Measurements from ENCODE around the gene ENPP3. TPM values are rescaled to one million over a fixed set of nuclear protein-coding genes. Genes with fewer than 3 reads are reported as not detected.

Gene ENPP3
- total and polyA plus RNA-seq, 2 of the 13 experiments (the other 11 are each of a cell fraction or from before 2014, with no cell fraction given): 40.0 to 75.4 TPM

DNA sequence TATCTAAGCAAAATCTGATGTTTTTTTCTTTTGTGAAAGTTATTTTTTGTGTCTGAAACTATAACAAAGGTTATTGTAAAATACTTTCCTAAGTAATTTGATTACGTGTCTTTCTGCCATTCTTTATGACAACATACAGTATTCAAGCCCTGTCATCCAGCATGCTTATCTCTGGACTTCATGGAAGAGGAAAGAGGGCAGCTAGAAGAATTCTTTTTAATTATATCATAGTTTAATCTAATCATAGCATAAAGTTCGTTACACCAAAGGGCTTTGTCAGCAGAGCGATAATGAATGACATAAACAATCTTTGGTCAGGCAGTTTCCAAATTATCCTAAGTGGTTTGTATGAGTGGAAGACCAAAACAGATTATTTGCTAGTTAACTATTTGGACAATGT is 3.5 kb downstream of the ENPP3 start:
- ATAC-seq (no peak), FAIRE-seq (no peak), DNase-seq (ENCODE audit: low spot score) (no peak)
- H2AFZ ChIP-seq (ENCODE audit: low read length): no peak overlapping the region
- peaks cover 15 to 51% of the 10 kb centered on the region in 2 experiments for H3K36me3 ChIP-seq (replicated peaks in 1 of 2; ENCODE audit: control insufficient read depth in 1 of 2, insufficient read depth in 2 of 2, low read length in 2 of 2)
- in situ Hi-C loops (cut with HindIII; ENCODE audit: extremely low pct_ligation_motif_present, low pct_unique_long_range_greater_than_20kb): no loop called here
- H3K4me3 ChIP-seq (replicated peaks in 1 of 3; ENCODE audit: insufficient read depth in 1 of 3, low read depth in 2 of 3, low read length in 3 of 3): no peak overlapping the region
- H3K9me3 ChIP-seq (ENCODE audit: low read length): no peaks in the 10 kb centered on the region
- H4K20me1 ChIP-seq (ENCODE audit: insufficient read depth, low read length): peaks cover 2% of the 10 kb centered on the region; the same call in 1 of the 2 replicates
- H3K4me2 ChIP-seq (ENCODE audit: low read depth, low read length): no peak overlapping the region
- peaks cover 38% of the 10 kb centered on the region for H3K4me1 ChIP-seq (ENCODE audit: insufficient read depth, low read length)
- no peak overlapping the region for H3K9ac ChIP-seq (ENCODE audit: insufficient read depth, low read depth, low read length)
- H3K27ac ChIP-seq (ENCODE audit: extremely low read length, insufficient read depth, low read length): no peak overlapping the region
- intact Hi-C loops (cut with micrococcal nuclease; ENCODE audit: unreplicated experiment): no loop called here
- POLR2A ChIA-PET: interaction anchor here (1.5 kb wide), 1 partner anchor 12 kb away, joined by 5 read pairs; the partner anchor contains the start of gene MED23
- peaks cover 43% of the 10 kb centered on the region for H3K79me2 ChIP-seq (ENCODE audit: insufficient read depth, low read length)
- no TSS peak for BruUV-seq (replicated peaks)
- CTCF ChIA-PET (ENCODE audit: low intra/inter-chr PET ratio, low total read pairs): no interaction called here
- TF ChIP-seq NFATC3 (CRISPR knock-in tag; IDR thresholded peaks at IDR 0.05) (no peak), MAZ (IDR thresholded peaks at IDR 0.05; ENCODE audit: borderline replicate concordance, low read depth, low read length) (no peak), MAZ (CRISPR knock-in tag; IDR thresholded peaks at IDR 0.05; ENCODE audit: low read depth) (no peak), TBX2 (CRISPR knock-in tag; IDR thresholded peaks at IDR 0.05; ENCODE audit: borderline replicate concordance) (no peak), GATAD2A (CRISPR knock-in tag; IDR thresholded peaks at IDR 0.05) (no peak), DDIT3 (CRISPR knock-in tag; IDR thresholded peaks at IDR 0.05) (no peak), MED8 (CRISPR knock-in tag; IDR thresholded peaks at IDR 0.05; ENCODE audit: insufficient replicate concordance) (no peak)
- 99% methylated on average over 3 of the region's 3 CpGs for WGBS (ENCODE audit: low lambda C conversion rate)
- H3K27me3 ChIP-seq (ENCODE audit: control insufficient read depth in 1 of 2, insufficient read depth in 2 of 2, low read length in 2 of 2): no peaks in the 10 kb centered on the region; a peak in 1 of 5 replicates

GRCh38 chr6:131641554-131641953 is 4.5 kb downstream of the ENPP3 start:
- intact Hi-C loops (cut with micrococcal nuclease; ENCODE audit: unreplicated experiment): no loop called here
- BruUV-seq (replicated peaks): no TSS peak
- Histone ChIP-seq H3K36me3 (replicated peaks in 1 of 2; ENCODE audit: control insufficient read depth in 1 of 2, insufficient read depth in 2 of 2, low read length in 2 of 2) (peaks cover 17 to 59% of the 10 kb centered on the region in 2 experiments), H3K9ac (ENCODE audit: insufficient read depth, low read depth, low read length) (no peak overlapping the region), H3K9me3 (ENCODE audit: low read length) (no peaks in the 10 kb centered on the region), H3K4me3 (replicated peaks in 1 of 3; ENCODE audit: insufficient read depth in 1 of 3, low read depth in 2 of 3, low read length in 3 of 3) (no peak overlapping the region), H4K20me1 (ENCODE audit: insufficient read depth, low read length) (peaks cover 2% of the 10 kb centered on the region; the same call in 1 of the 2 replicates), H3K4me2 (ENCODE audit: low read depth, low read length) (no peak overlapping the region), H2AFZ (ENCODE audit: low read length) (no peak overlapping the region), H3K27me3 (ENCODE audit: control insufficient read depth in 1 of 2, insufficient read depth in 2 of 2, low read length in 2 of 2) (no peaks in the 10 kb centered on the region; a peak in 1 of 5 replicates), H3K79me2 (ENCODE audit: insufficient read depth, low read length) (peaks cover 33% of the 10 kb centered on the region), H3K27ac (ENCODE audit: extremely low read length, insufficient read depth, low read length) (no peak overlapping the region), H3K4me1 (ENCODE audit: insufficient read depth, low read length) (peaks cover 48% of the 10 kb centered on the region)
- ATAC-seq (no peak), FAIRE-seq (no peak), DNase-seq (ENCODE audit: low spot score) (no peak)
- in situ Hi-C loops (cut with HindIII; ENCODE audit: extremely low pct_ligation_motif_present, low pct_unique_long_range_greater_than_20kb): no loop called here
- 98% methylated on average over 1 of the region's 1 CpG for WGBS (ENCODE audit: low lambda C conversion rate)
- ChIA-PET CTCF (ENCODE audit: low intra/inter-chr PET ratio, low total read pairs) (no interaction called here), POLR2A (no interaction called here)
- TF ChIP-seq EP300 (IDR thresholded peaks at IDR 0.05; ENCODE audit: low read depth in 2 of 2, low read length in 2 of 2) (no peak), EP300 (CRISPR knock-in tag; IDR thresholded peaks at IDR 0.05; ENCODE audit: borderline replicate concordance) (no peak), ATF7 (IDR thresholded peaks at IDR 0.05) (no peak), ATF7 (CRISPR knock-in tag; IDR thresholded peaks at IDR 0.05) (no peak), KLF15 (CRISPR knock-in tag; IDR thresholded peaks at IDR 0.05; ENCODE audit: borderline replicate concordance) (no peak), KLF6 (CRISPR knock-in tag; IDR thresholded peaks at IDR 0.05) (no peak), NCOA1 (CRISPR knock-in tag; IDR thresholded peaks at IDR 0.05) (no peak), ZNF24 (IDR thresholded peaks at IDR 0.05) (no peak), FOSL1 (CRISPR knock-in tag; IDR thresholded peaks at IDR 0.05; ENCODE audit: borderline replicate concordance) (no peak), RFX5 (IDR thresholded peaks at IDR 0.05; ENCODE audit: low read depth, low read length) (no peak), ZNF17 (CRISPR knock-in tag; IDR thresholded peaks at IDR 0.05) (no peak), SMC3 (IDR thresholded peaks at IDR 0.05; ENCODE audit: low read length) (no peak), GLI4 (CRISPR knock-in tag; IDR thresholded peaks at IDR 0.05; ENCODE audit: borderline replicate concordance) (no peak)
